Measurements from ENCODE around the gene GPHN. TPM values are rescaled to one million over a fixed set of nuclear protein-coding genes. Genes with fewer than 3 reads are reported as not detected.

GPHN gene
- total and polyA plus RNA-seq, 2 of the 8 experiments (the other 6 are each of a cell fraction or from before 2014, with no cell fraction given), result 6.0 to 16.0 TPM

GRCh38 chr14:66998013-66998412, 490.1 kb downstream of the GPHN start:
- H3K27me3 ChIP-seq (replicated peaks in 1 of 4; ENCODE audit: control insufficient read depth in 3 of 4, extremely low read depth in 1 of 4, insufficient read depth in 3 of 4, low read length in 3 of 4), result no peaks in the 10 kb centered on the region

More at GRCh38 chr14:66998013-66998412, 490.1 kb downstream of the GPHN start:
- no peak overlapping the region for H3K23ac ChIP-seq (ENCODE audit: insufficient read length)
- no peak overlapping the region for H3K4me3 ChIP-seq (ENCODE audit: extremely low read depth in 1 of 4, insufficient read depth in 2 of 4, low read depth in 3 of 4, low read length in 4 of 4)
- H2BK15ac ChIP-seq (ENCODE audit: low read length), result no peak overlapping the region
- H2BK120ac ChIP-seq (replicated peaks; ENCODE audit: low read depth, low read length), result no peak overlapping the region
- no peak overlapping the region for H3K4ac ChIP-seq (replicated peaks; ENCODE audit: insufficient read length, low read depth, low read length)
- ChIA-PET CTCF (ENCODE audit: partially characterized antibody) (no interaction called here), POLR2A (ENCODE audit: partially characterized antibody) (no interaction called here)
- no peaks in the 10 kb centered on the region for H3K36me3 ChIP-seq (ENCODE audit: control insufficient read depth in 2 of 4, insufficient read depth in 4 of 4, low read length in 3 of 4)
- H4K20me1 ChIP-seq (replicated peaks in 1 of 2; ENCODE audit: control insufficient read depth in 1 of 2, insufficient read depth in 2 of 2, low read length in 2 of 2), result no peaks in the 10 kb centered on the region
- H2AFZ ChIP-seq (ENCODE audit: low read length), result no peak overlapping the region
- no peak for TF ChIP-seq RFX5 (IDR thresholded peaks at IDR 0.05; ENCODE audit: borderline replicate concordance, low read depth, low read length)
- TF ChIP-seq POLR2AphosphoS5 (IDR thresholded peaks at IDR 0.05; ENCODE audit: low read depth, low read length), result no peak
- no peak for TF ChIP-seq CEBPB (IDR thresholded peaks at IDR 0.05; ENCODE audit: low read depth, low read length)
- H4K5ac ChIP-seq (ENCODE audit: insufficient read length, low read depth, low read length), result no peak overlapping the region
- no peaks in the 10 kb centered on the region for H3K79me1 ChIP-seq (ENCODE audit: low read depth, low read length)
- H4K91ac ChIP-seq (replicated peaks; ENCODE audit: insufficient read length, low read length), result no peak overlapping the region
- no peak overlapping the region for H3K18ac ChIP-seq (ENCODE audit: extremely low read depth, low read length)
- H3K56ac ChIP-seq (replicated peaks; ENCODE audit: insufficient read length, low read depth, low read length), result no peak overlapping the region
- H2AK5ac ChIP-seq (ENCODE audit: low read depth, low read length), result no peak overlapping the region
- H3K79me2 ChIP-seq (ENCODE audit: control insufficient read depth in 1 of 2, insufficient read depth in 2 of 2, low read length in 2 of 2), result no peaks in the 10 kb centered on the region
- H3K9ac ChIP-seq (replicated peaks in 1 of 4; ENCODE audit: extremely low read depth in 1 of 4, low read depth in 3 of 4, low read length in 3 of 4), result no peak overlapping the region
- H4K8ac ChIP-seq (ENCODE audit: extremely low read depth, insufficient read depth, low read length), result no peak overlapping the region
- WGBS, 2 experiments (ENCODE audit: extremely low coverage in 1 of 2, insufficient coverage in 1 of 2, insufficient read length in 1 of 2, insufficient replicate concordance in 2 of 2, low coverage in 1 of 2, low lambda C conversion rate in 2 of 2, missing lambda C conversion rate in 1 of 2), result 84% methylated on average over 3 of the region's 3 CpGs; no CpG with 5 or more reads in 1 of the 2 experiments
- H3K14ac ChIP-seq (ENCODE audit: insufficient read length), result no peak overlapping the region
- no peak for FAIRE-seq
- H3K27ac ChIP-seq (ENCODE audit: low read depth, low read length), result no peak overlapping the region
- H3K9me3 ChIP-seq (ENCODE audit: insufficient read depth in 2 of 2, low read depth in 1 of 2, low read length in 1 of 2), result no peaks in the 10 kb centered on the region
- H2BK12ac ChIP-seq (ENCODE audit: low read depth, low read length), result no peak overlapping the region
- no peak for DNase-seq (ENCODE audit: low read depth in 1 of 2, low spot score in 2 of 2)
- H2BK20ac ChIP-seq (ENCODE audit: low read length), result no peak overlapping the region
- no peaks in the 10 kb centered on the region for H3K23me2 ChIP-seq (ENCODE audit: low read depth, low read length)
- H2BK5ac ChIP-seq (ENCODE audit: low read depth, low read length), result no peak overlapping the region
- no peaks in the 10 kb centered on the region for H3K4me1 ChIP-seq (replicated peaks in 1 of 4; ENCODE audit: control insufficient read depth in 3 of 4, insufficient read depth in 4 of 4, low read length in 3 of 4)
- H3K4me2 ChIP-seq (ENCODE audit: insufficient read depth in 1 of 2, low read depth in 2 of 2, low read length in 2 of 2), result no peak overlapping the region

Data from H1 (cell line).